GM23248 (cell line): ENCODE results near the gene SLC30A2.

Experiments
- EZH2 ChIP-seq: fragments of 200-600 bp; sonication (generic); IDR thresholded peaks from 2 replicates; pipeline ENCODE4 v1.6.1; 2018; ENCODE audit warnings: antibody characterized with exemption, mild to moderate bottlenecking; ENCODE audit not compliant: insufficient read depth, poor library complexity, severe bottlenecking
- EZH2phosphoT487 ChIP-seq: fragments of 200-600 bp; sonication (generic); IDR thresholded peaks from 2 replicates; pipeline ENCODE4 v1.6.1; 2018; ENCODE audit warnings: antibody characterized with exemption, moderate library complexity, mild to moderate bottlenecking, low read depth; ENCODE audit not compliant: insufficient read depth

GRCh38 chr1:26025060-26025459, 20.9 kb downstream of the SLC30A2 start:
- TF ChIP-seq EZH2phosphoT487, result no peak
- TF ChIP-seq EZH2, result no peak
